CD4-positive, alpha-beta T cell treated with Interleukin-1 beta for 1 hour (primary cell): ENCODE results near the gene NEDD4.
A peak's percentile ranks its signal among the peaks of the same experiment; 100 is the strongest.
"Not testable (repeated sequence)": the region's sequence is repeated elsewhere in the genome, so short reads cannot be mapped to it uniquely, and the experiment has no call there.

Experiments used
- DNase-seq, 2 donors: peaks; one replicate each; pipeline ENCODE4 v3.0.0-alpha.2; 2020 to 2022

NEDD4 gene

GRCh38 chr15:55952501-55953274 is 40.7 kb downstream of the NEDD4 start:
- not testable (repeated sequence) for DNase-seq

GRCh38 chr15:55944606-55945005 is 48.8 kb downstream of the NEDD4 start:
- not testable (repeated sequence) for DNase-seq

- DNase-seq: peak in 1 of 2 donors; percentile 4
These were observed 51.1 kb downstream of the NEDD4 start for GRCh38 chr15:55942332-55942731.

GRCh38 chr15:55937040-55937439 is 56.4 kb downstream of the NEDD4 start:
- no peak for DNase-seq

GRCh38 chr15:55928955-55929354 is 64.5 kb downstream of the NEDD4 start:
- DNase-seq: no peak

GRCh38 chr15:55921744-55922143 is 71.7 kb downstream of the NEDD4 start:
- no peak for DNase-seq

- DNase-seq: peak in 1 of 2 donors; percentile 21
These were observed 75.5 kb downstream of the NEDD4 start for GRCh38 chr15:55917881-55918296.

- no peak for DNase-seq
These were observed 76.6 kb downstream of the NEDD4 start for GRCh38 chr15:55916666-55917409.

- DNase-seq: no peak
These were observed 77.4 kb downstream of the NEDD4 start for GRCh38 chr15:55915876-55916567.

- no peak for DNase-seq
These were observed 78.2 kb downstream of the NEDD4 start for GRCh38 chr15:55915221-55915620.

- no peak for DNase-seq
These were observed 79.0 kb downstream of the NEDD4 start for GRCh38 chr15:55914446-55914845.

GRCh38 chr15:55912982-55913381 is 80.4 kb downstream of the NEDD4 start:
- DNase-seq: no peak

GRCh38 chr15:55909036-55909811 is 84.2 kb downstream of the NEDD4 start:
- no peak for DNase-seq

- DNase-seq: no peak
These were observed 85.6 kb downstream of the NEDD4 start for GRCh38 chr15:55907797-55908196.

GRCh38 chr15:55902981-55903380 is 90.4 kb downstream of the NEDD4 start:
- DNase-seq: no peak

GRCh38 chr15:55900019-55900418 is 93.4 kb downstream of the NEDD4 start:
- DNase-seq: no peak

GRCh38 chr15:55899537-55899936 is 93.9 kb downstream of the NEDD4 start:
- DNase-seq: no peak

GRCh38 chr15:55897560-55898336 is 95.7 kb downstream of the NEDD4 start:
- no peak for DNase-seq

GRCh38 chr15:55894399-55894965 is 98.9 kb downstream of the NEDD4 start:
- DNase-seq: no peak

- DNase-seq: no peak
These were observed 99.6 kb downstream of the NEDD4 start for GRCh38 chr15:55893852-55894251.

- DNase-seq: no peak
These were observed 102.2 kb downstream of the NEDD4 start for GRCh38 chr15:55891196-55891595.

GRCh38 chr15:55884223-55884622 is 109.2 kb downstream of the NEDD4 start:
- DNase-seq: no peak
